ENCODE results near the gene SHANK3. TPM values are rescaled to one million over a fixed set of nuclear protein-coding genes. Genes with fewer than 3 reads are reported as not detected.
A peak's percentile ranks its signal among the peaks of the same experiment; 100 is the strongest.

Gene SHANK3
- total RNA-seq, 1 donor from 2014 or later, result not detected

DNA sequence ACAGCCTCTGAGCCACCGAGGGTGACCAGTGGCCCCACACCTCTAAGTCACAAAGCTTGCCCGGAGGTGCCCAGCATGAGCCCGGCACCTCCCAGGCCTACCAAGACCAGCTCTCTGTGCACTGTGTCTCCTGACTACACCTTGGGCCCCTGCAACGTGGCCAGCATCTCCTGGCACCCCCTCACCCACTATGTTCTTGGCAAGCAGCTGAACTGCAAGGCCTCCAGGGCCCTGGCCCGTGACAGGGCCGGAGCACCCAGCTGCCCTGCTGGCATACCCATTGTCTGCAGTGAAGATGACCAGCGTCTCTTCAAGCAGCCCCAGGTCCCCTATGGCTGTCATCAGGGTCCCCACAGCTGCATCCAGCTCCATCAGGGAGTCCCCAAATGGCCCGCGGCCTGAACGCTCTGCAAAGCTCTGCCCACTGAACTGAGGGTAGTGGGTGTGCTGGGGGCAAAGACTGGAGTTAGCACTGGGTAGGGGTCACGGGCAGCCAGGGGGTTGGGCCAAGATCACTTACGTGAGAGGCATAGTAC is 46.2 kb upstream of the SHANK3 start:
- TF ChIP-seq, protein P1, sequence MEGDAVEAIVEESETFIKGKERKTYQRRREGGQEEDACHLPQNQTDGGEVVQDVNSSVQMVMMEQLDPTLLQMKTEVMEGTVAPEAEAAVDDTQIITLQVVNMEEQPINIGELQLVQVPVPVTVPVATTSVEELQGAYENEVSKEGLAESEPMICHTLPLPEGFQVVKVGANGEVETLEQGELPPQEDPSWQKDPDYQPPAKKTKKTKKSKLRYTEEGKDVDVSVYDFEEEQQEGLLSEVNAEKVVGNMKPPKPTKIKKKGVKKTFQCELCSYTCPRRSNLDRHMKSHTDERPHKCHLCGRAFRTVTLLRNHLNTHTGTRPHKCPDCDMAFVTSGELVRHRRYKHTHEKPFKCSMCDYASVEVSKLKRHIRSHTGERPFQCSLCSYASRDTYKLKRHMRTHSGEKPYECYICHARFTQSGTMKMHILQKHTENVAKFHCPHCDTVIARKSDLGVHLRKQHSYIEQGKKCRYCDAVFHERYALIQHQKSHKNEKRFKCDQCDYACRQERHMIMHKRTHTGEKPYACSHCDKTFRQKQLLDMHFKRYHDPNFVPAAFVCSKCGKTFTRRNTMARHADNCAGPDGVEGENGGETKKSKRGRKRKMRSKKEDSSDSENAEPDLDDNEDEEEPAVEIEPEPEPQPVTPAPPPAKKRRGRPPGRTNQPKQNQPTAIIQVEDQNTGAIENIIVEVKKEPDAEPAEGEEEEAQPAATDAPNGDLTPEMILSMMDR (IDR thresholded peaks at IDR 0.05), result no peak
- H3K4me3 Mint-ChIP-seq, result peak overlapping the region; percentile 67
- ATAC-seq (ENCODE audit: low read depth) (no peak), DNase-seq (no peak)
- H3K4me1 Mint-ChIP-seq, result peaks cover 29% of the 10 kb centered on the region
- intact Hi-C loops (cut with micrococcal nuclease), result no loop called here
- peak overlapping the region; percentile 41 for H3K27ac Mint-ChIP-seq
- H3K27me3 Mint-ChIP-seq, result no peaks in the 10 kb centered on the region
- ChIA-PET POLR2A (no interaction called here), CTCF (no interaction called here)
- H3K36me3 Mint-ChIP-seq (ENCODE audit: low read depth), result peaks cover 10% of the 10 kb centered on the region
- H3K9me3 Mint-ChIP-seq, result no peaks in the 10 kb centered on the region

DNA sequence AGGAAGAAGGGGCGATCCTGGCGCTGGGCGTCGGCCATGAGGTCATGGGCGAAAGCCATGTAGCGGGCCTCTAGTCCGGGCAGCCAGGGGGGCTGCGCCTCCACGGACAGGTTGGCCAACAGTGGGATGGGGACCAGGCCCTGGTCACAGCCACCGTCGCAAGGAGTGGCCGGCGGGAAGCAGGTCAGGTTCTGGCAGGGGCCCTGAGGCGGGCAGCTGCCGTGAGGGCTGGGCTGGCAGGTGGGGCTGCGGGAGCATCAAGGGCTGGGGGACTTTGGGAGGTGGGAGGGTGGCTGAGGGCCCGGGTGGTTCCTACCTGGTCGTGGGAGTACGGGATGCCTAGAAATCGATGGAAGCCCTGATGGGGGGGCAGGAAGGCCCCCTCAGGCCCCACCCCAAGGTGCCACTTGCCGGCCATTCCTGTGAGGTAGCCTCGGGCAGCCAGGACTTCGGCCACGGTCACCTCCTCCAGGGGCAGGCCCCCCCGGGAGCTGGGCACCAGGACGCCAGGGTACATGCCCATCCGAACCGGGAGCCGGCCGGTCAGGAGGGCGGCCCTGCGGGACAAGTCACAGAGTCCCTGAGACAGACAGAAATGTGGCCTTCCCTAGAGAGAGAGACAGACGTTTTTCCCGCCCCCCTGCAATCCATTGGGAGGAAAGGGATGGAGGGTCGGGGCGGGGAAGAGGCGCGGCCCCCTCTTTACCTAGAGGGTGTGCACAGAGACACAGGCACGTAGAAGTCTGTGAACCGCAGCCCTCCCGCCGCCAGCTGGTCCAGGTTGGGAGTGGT is 45.6 kb upstream of the SHANK3 start:
- H3K36me3 Mint-ChIP-seq (ENCODE audit: low read depth), result peaks cover 10% of the 10 kb centered on the region
- ChIA-PET CTCF (interaction anchor here (0.8 to 1.2 kb wide), 2 partner anchors 14 to 15 kb away, joined by 3 read pairs; no protein-coding TSS in a partner anchor), POLR2A (interaction anchor here (0.6 to 1.5 kb wide), 2 partner anchors 97 to 454 kb away, joined by 3 to 5 read pairs; partner anchors contain the start of gene TYMP)
- H3K4me1 Mint-ChIP-seq, result peaks cover 23% of the 10 kb centered on the region
- no peaks in the 10 kb centered on the region for H3K9me3 Mint-ChIP-seq
- intact Hi-C loops (cut with micrococcal nuclease), result no loop called here
- peak overlapping the region; percentile 41 for H3K27ac Mint-ChIP-seq
- TF ChIP-seq, protein P1 (IDR thresholded peaks at IDR 0.05), result no peak
- DNase-seq (no peak), ATAC-seq (ENCODE audit: low read depth) (no peak)
- peak overlapping the region; percentile 85 for H3K4me3 Mint-ChIP-seq
- no peaks in the 10 kb centered on the region for H3K27me3 Mint-ChIP-seq

GRCh38 chr22:50627642-50628542 is 44.7 kb upstream of the SHANK3 start, which contains the start of gene ARSA:
TSS of gene ARSA (minus strand) at chr22:50628152. CDS start at chr22:50627779, 373 bp downstream.
- Mint-ChIP-seq H3K27me3 (no peaks in the 10 kb centered on the region), H3K9me3 (no peaks in the 10 kb centered on the region), H3K4me1 (peaks cover 14% of the 10 kb centered on the region), H3K27ac (peak within 1 kb of the TSS; percentile 60), H3K4me3 (peak within 1 kb of the TSS; percentile 85), H3K36me3 (ENCODE audit: low read depth) (peaks cover 10% of the 10 kb centered on the region)
- ATAC-seq (ENCODE audit: low read depth) (peak; percentile 91), DNase-seq (peak; percentile 66)
- TF ChIP-seq, protein P1 (IDR thresholded peaks at IDR 0.05), result no peak
- intact Hi-C loops (cut with micrococcal nuclease), result loop anchor here (1.0 to 2.0 kb wide), 3 partner anchors 12 to 65 kb away; partner anchors contain the start of genes CHKB and SYCE3
- ChIA-PET CTCF (interaction anchor here (0.8 to 1.3 kb wide), 3 partner anchors 13 to 102 kb away, joined by 3 read pairs; no protein-coding TSS in a partner anchor), POLR2A (interaction anchor here (0.6 to 1.5 kb wide), 6 partner anchors 13 to 455 kb away, joined by 3 to 17 read pairs (median 5); partner anchors contain the start of genes LMF2, NCAPH2, SCO2 and TYMP)

GRCh38 chr22:50628543-50629134 is 44.0 kb upstream of the SHANK3 start:
- H3K4me1 Mint-ChIP-seq, result peaks cover 14% of the 10 kb centered on the region
- ATAC-seq (ENCODE audit: low read depth) (no peak), DNase-seq (no peak)
- peak overlapping the region; percentile 85 for H3K4me3 Mint-ChIP-seq
- intact Hi-C loops (cut with micrococcal nuclease), result loop anchor here (1.0 to 2.0 kb wide), 3 partner anchors 12 to 66 kb away; partner anchors contain the start of genes CHKB and SYCE3
- H3K9me3 Mint-ChIP-seq, result no peaks in the 10 kb centered on the region
- CTCF ChIA-PET, result interaction anchor here (1.2 to 1.3 kb wide), 2 partner anchors 13 to 103 kb away, joined by 3 read pairs; no protein-coding TSS in a partner anchor
- TF ChIP-seq, protein P1 (IDR thresholded peaks at IDR 0.05), result no peak
- peaks cover 10% of the 10 kb centered on the region for H3K36me3 Mint-ChIP-seq (ENCODE audit: low read depth)
- no peaks in the 10 kb centered on the region for H3K27me3 Mint-ChIP-seq
- peak overlapping the region; percentile 60 for H3K27ac Mint-ChIP-seq
- POLR2A ChIA-PET, result interaction anchor here (0.8 to 1.3 kb wide), 4 partner anchors 12 to 384 kb away, joined by 3 to 17 read pairs (median 7); partner anchors contain the start of genes LMF2, NCAPH2 and SCO2
